A549 (cell line): Measurements from ENCODE around the gene ARHGEF28. TPM values are rescaled to one million over a fixed set of nuclear protein-coding genes. Genes with fewer than 3 reads are reported as not detected.
A peak's percentile ranks its signal among the peaks of the same experiment; 100 is the strongest.

ENCODE experiments used
- ATAC-seq, 2 experiments: fragments of 200-7000 bp in 1 of 2; fragments of >200 bp in 1 of 2; cut with Nextera tagmentation in 1 of 2; cut with Tn5 transposase in 1 of 2; 3 replicates each; pipeline versions ENCODE4 v1.8.0 to v1.9.1; 2018 to 2020; ENCODE audit warnings: mild to moderate bottlenecking in 1 of 2, moderate library complexity in 1 of 2
- CTCF ChIA-PET: fragments of 300-600 bp; sonication (Branson Sonifier 250); formaldehyde crosslinking; extraction: SDS; loops from one replicate; lab custom pipeline; 2021; ENCODE audit warnings: antibody characterized with exemption, inconsistent platforms; lab: Yijun Ruan, JAX
- POLR2A ChIA-PET: fragments of 350-600 bp; formaldehyde crosslinking; extraction: SDS; loops from one replicate; lab custom pipeline; 2021; ENCODE audit warnings: antibody characterized with exemption, inconsistent platforms; lab: Yijun Ruan, JAX
- DNase-seq, 2 experiments: peaks; one replicate each; pipeline versions ENCODE4 v3.0.0 to v3.0.0-alpha.2; 2011 to 2016; ENCODE audit warnings: low read depth in 1 of 2, low spot score in 1 of 2
- FAIRE-seq: peaks from 2 replicates; lab custom pipeline; 2011; peaks lifted over from hg19 to GRCh38; lab: Jason Lieb, UNC
- H3K27ac ChIP-seq, 2 experiments: fragments of >200 bp; sonication (Bioruptor Twin); formaldehyde crosslinking; 3 replicates each; pipeline ENCODE4 v1.5.1; 2016 to 2017
- H3K4me1 ChIP-seq: fragments of >200 bp; sonication (Bioruptor Twin); formaldehyde crosslinking; 3 replicates; pipeline ENCODE4 v1.6.1; 2016
- H3K4me2 ChIP-seq: fragments of >200 bp; sonication (Bioruptor Twin); formaldehyde crosslinking; 3 replicates; pipeline ENCODE4 v1.6.1; 2016
- H3K4me3 ChIP-seq: fragments of >200 bp; sonication (Bioruptor Twin); formaldehyde crosslinking; 3 replicates; pipeline ENCODE4 v1.5.1; 2016
- H3K9me3 ChIP-seq: fragments of >200 bp; sonication (Bioruptor Twin); formaldehyde crosslinking; 3 replicates; pipeline ENCODE4 v1.6.1; 2016
- ATOH8 ChIP-seq: fragments of 250-450 bp; sonication (Bioruptor Pico); IDR thresholded peaks from 2 replicates; pipeline ENCODE4 v1.5.0; 2020; ENCODE audit warnings: low read depth, mild to moderate bottlenecking, moderate library complexity
- CEBPB ChIP-seq, 2 experiments: fragments of >200 bp in 1 of 2; sonication (Bioruptor Twin) in 1 of 2; formaldehyde crosslinking in 1 of 2; IDR thresholded peaks; 2 replicates each; pipeline ENCODE4 v1.6.1; 2012 to 2016
- CTCF ChIP-seq: fragments of >200 bp; sonication (Bioruptor Twin); formaldehyde crosslinking; IDR thresholded peaks from 3 replicates; pipeline ENCODE4 v1.5.1; 2016
- E2F6 ChIP-seq: IDR thresholded peaks from 2 replicates; pipeline ENCODE4 v1.6.1; 2012; ENCODE audit warnings: low read depth, borderline replicate concordance
- EHMT2 ChIP-seq: fragments of 200-600 bp; sonication (generic); IDR thresholded peaks from 2 replicates; pipeline ENCODE4 v1.6.1; 2016; ENCODE audit warnings: antibody characterized with exemption, low read depth, mild to moderate bottlenecking, moderate library complexity
- EP300 ChIP-seq, 2 experiments: fragments of >200 bp; sonication (Bioruptor Twin); formaldehyde crosslinking; IDR thresholded peaks; 2 replicates in 1 of 2; 3 replicates in 1 of 2; pipeline ENCODE4 v1.6.1; 2016 to 2017
- ESRRA ChIP-seq: fragments of 150-350 bp; IDR thresholded peaks from 2 replicates; pipeline ENCODE4 v1.6.1; 2014; ENCODE audit warnings: mild to moderate bottlenecking, low read length, borderline replicate concordance
- FOSB ChIP-seq: fragments of 250-450 bp; sonication (Bioruptor Pico); IDR thresholded peaks from 2 replicates; pipeline ENCODE4 v1.5.0; 2020; ENCODE audit warnings: mild to moderate bottlenecking, moderate library complexity
- JUN ChIP-seq, 2 experiments: fragments of >200 bp; sonication (Bioruptor Twin); formaldehyde crosslinking; IDR thresholded peaks; 2 replicates in 1 of 2; 3 replicates in 1 of 2; pipeline ENCODE4 v1.6.1; 2016 to 2017
- KDM5A ChIP-seq: fragments of 200-600 bp; sonication (generic); IDR thresholded peaks from 2 replicates; pipeline ENCODE4 v1.6.1; 2016; ENCODE audit warnings: antibody characterized with exemption, mild to moderate bottlenecking
- MAZ ChIP-seq: fragments of 150-350 bp; IDR thresholded peaks from 2 replicates; pipeline ENCODE4 v1.6.1; 2014; ENCODE audit warnings: antibody characterized with exemption, low read depth, low read length, borderline replicate concordance
- NFE2L2 ChIP-seq: fragments of 150-350 bp; conservative IDR thresholded peaks from 2 replicates; pipeline ENCODE4 v1.6.1; 2014; ENCODE audit warnings: low read length
- POLR2AphosphoS2 ChIP-seq: conservative IDR thresholded peaks from 2 replicates; pipeline ENCODE4 v1.6.1; 2012; ENCODE audit warnings: low read length, improper control_type of control experiment, inconsistent platforms
- REST ChIP-seq: fragments of 200-600 bp; sonication (generic); IDR thresholded peaks from 2 replicates; pipeline ENCODE4 v1.6.1; 2016; ENCODE audit warnings: antibody characterized with exemption, mild to moderate bottlenecking, moderate library complexity
- RFX5 ChIP-seq: fragments of 450-650 bp; IDR thresholded peaks from 2 replicates; pipeline ENCODE4 v1.7.1; 2014; ENCODE audit warnings: antibody characterized with exemption, mild to moderate bottlenecking, moderate library complexity
- ZFP36 ChIP-seq: fragments of 450-650 bp; IDR thresholded peaks from 2 replicates; pipeline ENCODE4 v1.6.1; 2014; ENCODE audit warnings: borderline replicate concordance; ENCODE audit not compliant: partially characterized antibody
- WGBS: methylation state at CpG from one replicate; pipeline ENCODE4 v1.1.6; 2017; ENCODE audit errors: missing lambda C conversion rate; 5-methylcytosine and 5-hydroxymethylcytosine counted together
- polyA plus RNA-seq, 4 experiments: library from polyadenylated mRNA; depleted of rRNA in 3 of 4; stranded (reverse); fragments of >200 nt; fragmentation: RNase III in 1 of 4; extraction: RNeasy Plus Mini Kit Qiagen cat#74134 plus additional on column Dnase treatment in 1 of 4; gene quantifications; 2 replicates in 3 of 4; 3 replicates in 1 of 4; pipeline ENCODE4 v1.2.3, GENCODE V29; 2011 to 2017
- TF ChIP-seq, protein P1 (sequence below): fragments of >200 bp; sonication (Bioruptor Twin); formaldehyde crosslinking; IDR thresholded peaks from 2 replicates; pipeline ENCODE4 v1.6.1; 2016

Gene ARHGEF28
- polyA plus RNA-seq, 2 of the 4 experiments (the other 2 are of a cell fraction), result 17.0 to 22.3 TPM

DNA sequence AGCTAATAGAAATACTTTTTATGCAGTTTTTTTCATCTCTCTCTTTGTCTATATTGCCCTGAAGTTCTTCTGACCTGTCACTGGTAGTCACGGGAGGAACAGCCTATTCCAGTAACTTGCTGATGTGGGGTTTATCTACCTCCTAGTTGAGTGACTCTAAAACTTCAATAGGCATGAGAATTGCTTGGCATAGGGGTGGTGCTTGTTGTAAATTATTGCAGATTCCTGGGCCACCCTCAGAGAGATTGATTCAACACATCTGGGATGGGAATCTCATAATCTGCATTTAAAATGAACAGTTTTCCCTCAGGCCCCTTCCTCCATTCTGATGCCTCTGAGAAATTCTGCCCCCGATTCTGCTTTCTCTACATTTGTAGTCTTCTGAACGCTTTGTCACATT lies 184.4 kb downstream of the ARHGEF28 start:
- FAIRE-seq (no peak), ATAC-seq (no peak), DNase-seq (no peak)
- 91% methylated on average over 3 of the region's 3 CpGs for WGBS
- Histone ChIP-seq H3K4me3 (no peak overlapping the region), H3K4me1 (peaks cover 18% of the 10 kb centered on the region), H3K27ac (no peak overlapping the region), H3K9me3 (no peaks in the 10 kb centered on the region), H3K4me2 (no peak overlapping the region)
- ChIA-PET CTCF (no interaction called here), POLR2A (no interaction called here)
- TF ChIP-seq EHMT2, result no peak
- TF ChIP-seq FOSB (CRISPR knock-in tag), result no peak
- no peak for TF ChIP-seq POLR2AphosphoS2
- no peak for TF ChIP-seq CEBPB (IDR thresholded peaks at IDR 0.05)
- TF ChIP-seq MAZ, result no peak
- no peak for TF ChIP-seq ZFP36
- TF ChIP-seq KDM5A, result no peak
- TF ChIP-seq E2F6, result no peak
- TF ChIP-seq NFE2L2, result no peak
- no peak for TF ChIP-seq JUN (IDR thresholded peaks at IDR 0.05)
- TF ChIP-seq, protein P1, sequence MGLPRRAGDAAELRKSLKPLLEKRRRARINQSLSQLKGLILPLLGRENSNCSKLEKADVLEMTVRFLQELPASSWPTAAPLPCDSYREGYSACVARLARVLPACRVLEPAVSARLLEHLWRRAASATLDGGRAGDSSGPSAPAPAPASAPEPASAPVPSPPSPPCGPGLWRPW, result no peak
- TF ChIP-seq CTCF, result no peak
- no peak for TF ChIP-seq REST
- TF ChIP-seq ATOH8 (CRISPR knock-in tag), result no peak
- no peak for TF ChIP-seq RFX5

GRCh38 chr5:73812457-73812856 lies 186.5 kb downstream of the ARHGEF28 start:
- H3K27ac ChIP-seq, result peak overlapping the region; percentile 70 to 85; a peak in 5 of 6 replicates
- H3K4me1 ChIP-seq, result peaks cover 38% of the 10 kb centered on the region
- H3K4me3 ChIP-seq, result no peak overlapping the region
- FAIRE-seq (no peak), ATAC-seq (peak in 1 of 2 experiments; percentile 5; a peak in 2 of 6 replicates), DNase-seq (no peak)
- TF ChIP-seq ESRRA, result no peak
- no peak for TF ChIP-seq EP300 (IDR thresholded peaks at IDR 0.05)
- no peak for TF ChIP-seq E2F6
- WGBS, result 58% methylated on average over 6 of the region's 6 CpGs
- H3K9me3 ChIP-seq, result no peaks in the 10 kb centered on the region
- H3K4me2 ChIP-seq, result peak overlapping the region; percentile 90
- CTCF ChIA-PET, result interaction anchor here (0.9 to 1.9 kb wide), 7 partner anchors 10 to 221 kb away, joined by 3 to 8 read pairs (median 3); no protein-coding TSS in a partner anchor
- POLR2A ChIA-PET, result interaction anchor here (0.8 to 1.5 kb wide), 3 partner anchors 16 to 246 kb away, joined by 3 to 9 read pairs (median 5); no protein-coding TSS in a partner anchor
